ENCODE data around the gene LRRC4C.

DNA sequence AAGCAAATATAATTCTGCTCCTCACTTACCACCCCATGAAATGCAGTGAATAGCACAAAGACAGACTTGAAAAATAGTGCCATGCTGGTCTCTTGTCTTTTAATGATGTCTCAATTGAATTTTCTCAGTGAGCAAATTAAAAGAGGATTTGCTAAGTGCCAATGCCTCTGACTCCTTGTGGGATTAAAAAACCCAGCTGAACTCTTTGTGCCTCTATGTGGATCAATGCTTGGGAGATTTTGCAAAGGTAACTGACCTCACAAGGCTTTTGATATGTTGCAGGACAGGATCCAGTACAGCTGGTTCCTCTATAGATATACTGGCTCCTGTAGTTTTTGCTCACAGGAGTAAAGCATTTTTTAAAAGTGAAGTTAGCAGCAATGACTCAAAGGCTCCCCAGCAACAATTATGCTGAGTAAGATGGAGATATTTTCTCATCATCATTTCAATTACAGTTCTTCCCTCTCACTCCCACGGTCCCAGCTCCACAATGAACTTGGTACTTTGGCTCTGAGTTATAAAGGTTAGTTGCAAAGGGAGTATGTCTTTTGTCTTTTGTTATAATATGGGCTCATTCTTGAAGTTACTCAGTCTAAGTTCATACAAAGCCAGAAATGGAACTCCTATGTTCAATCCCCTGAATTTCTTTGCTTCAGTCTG, 471.5 kb downstream of the LRRC4C start:
- no peak for TF ChIP-seq POLR2A (IDR thresholded peaks at IDR 0.05; ENCODE audit: low read depth, low read length)
- no peak for TF ChIP-seq POLR2AphosphoS5 (IDR thresholded peaks at IDR 0.05; ENCODE audit: insufficient read depth, low read depth, low read length)
- TF ChIP-seq, protein P1, sequence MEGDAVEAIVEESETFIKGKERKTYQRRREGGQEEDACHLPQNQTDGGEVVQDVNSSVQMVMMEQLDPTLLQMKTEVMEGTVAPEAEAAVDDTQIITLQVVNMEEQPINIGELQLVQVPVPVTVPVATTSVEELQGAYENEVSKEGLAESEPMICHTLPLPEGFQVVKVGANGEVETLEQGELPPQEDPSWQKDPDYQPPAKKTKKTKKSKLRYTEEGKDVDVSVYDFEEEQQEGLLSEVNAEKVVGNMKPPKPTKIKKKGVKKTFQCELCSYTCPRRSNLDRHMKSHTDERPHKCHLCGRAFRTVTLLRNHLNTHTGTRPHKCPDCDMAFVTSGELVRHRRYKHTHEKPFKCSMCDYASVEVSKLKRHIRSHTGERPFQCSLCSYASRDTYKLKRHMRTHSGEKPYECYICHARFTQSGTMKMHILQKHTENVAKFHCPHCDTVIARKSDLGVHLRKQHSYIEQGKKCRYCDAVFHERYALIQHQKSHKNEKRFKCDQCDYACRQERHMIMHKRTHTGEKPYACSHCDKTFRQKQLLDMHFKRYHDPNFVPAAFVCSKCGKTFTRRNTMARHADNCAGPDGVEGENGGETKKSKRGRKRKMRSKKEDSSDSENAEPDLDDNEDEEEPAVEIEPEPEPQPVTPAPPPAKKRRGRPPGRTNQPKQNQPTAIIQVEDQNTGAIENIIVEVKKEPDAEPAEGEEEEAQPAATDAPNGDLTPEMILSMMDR (IDR thresholded peaks at IDR 0.05; ENCODE audit: extremely low read depth in 1 of 2, insufficient read depth in 1 of 2, low read depth in 1 of 2, low read length in 2 of 2) = no peak
- no peak for TF ChIP-seq MYC (IDR thresholded peaks at IDR 0.05; ENCODE audit: low read depth, low read length)
- TF ChIP-seq EZH2 (IDR thresholded peaks at IDR 0.05; ENCODE audit: borderline replicate concordance, low read depth, low read length, severe bottlenecking) = no peak
- TF ChIP-seq FOS (IDR thresholded peaks at IDR 0.05; ENCODE audit: borderline replicate concordance, insufficient read depth, low read length) = no peak
- no peak for TF ChIP-seq GATA2 (IDR thresholded peaks at IDR 0.05; ENCODE audit: insufficient read depth, insufficient read length, low read depth, low read length)

Data from endothelial cell of umbilical vein (primary cell).